Urothelium cell line (cell line): Measurements from ENCODE around the gene FOCAD.

Experiments
- DNase-seq: peaks from one replicate; pipeline ENCODE4 v3.0.0; 2011; ENCODE audit warnings: low spot score, mixed read lengths
- FAIRE-seq: peaks from 2 replicates; lab custom pipeline; 2011; peaks lifted over from hg19 to GRCh38; lab: Jason Lieb, UNC

FOCAD gene

DNA sequence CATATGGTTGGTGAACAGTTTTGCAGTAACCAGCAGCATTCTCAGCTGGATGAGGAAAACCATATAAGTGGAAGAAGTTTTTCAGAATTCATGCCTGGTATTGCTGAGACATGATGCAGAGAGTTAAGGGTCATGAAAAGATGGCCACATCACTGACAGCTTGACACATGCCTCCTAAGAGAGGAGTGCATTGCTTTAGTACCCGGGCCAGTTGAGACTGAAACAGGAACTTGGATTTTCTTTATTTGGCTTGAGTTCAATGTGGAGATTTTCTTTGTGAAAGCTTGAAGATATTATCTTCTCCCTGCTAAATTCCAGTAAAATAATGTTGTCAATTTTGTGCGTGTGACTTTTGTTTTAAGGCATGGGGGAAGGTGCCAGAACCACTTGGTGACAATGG is 311.6 kb downstream of the FOCAD start:
- FAIRE-seq, result no peak
- no peak for DNase-seq

DNA sequence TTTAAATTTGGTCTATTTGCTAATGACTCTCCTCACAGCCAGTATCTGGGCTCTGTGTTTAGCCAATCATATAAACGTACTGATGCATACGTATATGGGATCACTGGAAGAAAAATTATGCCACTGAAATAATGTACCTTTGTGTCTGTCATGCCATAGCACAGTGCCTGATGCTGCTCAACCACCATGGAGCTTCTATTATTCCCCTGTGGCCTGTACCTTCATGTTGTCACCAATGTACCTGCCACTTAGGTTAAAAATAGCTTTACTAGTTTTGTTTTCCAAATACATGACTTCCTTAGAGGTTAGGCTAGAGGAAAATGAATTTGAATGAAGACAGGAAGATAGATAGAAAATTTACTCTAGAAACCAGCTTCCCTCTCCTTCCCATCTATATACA is 312.8 kb downstream of the FOCAD start:
- FAIRE-seq, result no peak

DNA sequence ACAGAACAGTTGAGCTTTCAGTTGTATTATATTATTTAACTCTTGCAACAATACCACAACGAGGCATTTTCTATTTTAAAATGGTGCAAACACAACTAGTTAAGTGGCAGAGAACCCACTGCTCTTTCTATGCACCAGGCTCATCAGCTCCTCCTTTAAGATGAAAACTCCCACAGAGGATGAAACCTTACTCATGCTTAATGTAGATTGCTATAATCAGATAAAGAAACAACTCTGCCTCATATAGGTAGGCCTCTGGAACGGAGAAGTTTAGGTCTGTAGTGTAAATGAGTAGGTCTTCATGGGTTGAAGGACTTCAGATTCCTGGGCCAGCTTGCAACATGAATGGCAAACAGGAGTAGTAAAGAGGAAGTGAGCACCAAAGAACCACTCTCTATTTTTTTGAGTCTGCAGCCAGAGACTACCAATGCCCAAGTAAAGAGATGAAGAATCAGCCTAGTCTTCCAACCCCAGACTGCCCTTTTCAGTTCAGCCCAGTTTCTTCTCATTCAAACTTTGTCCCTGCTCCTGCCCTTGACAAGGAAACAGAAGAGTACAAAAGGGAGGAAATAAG is 313.5 kb downstream of the FOCAD start:
- no peak for DNase-seq
- no peak for FAIRE-seq

More for the DNA sequence above, 312.8 kb downstream of the FOCAD start:
- no peak for DNase-seq

DNA sequence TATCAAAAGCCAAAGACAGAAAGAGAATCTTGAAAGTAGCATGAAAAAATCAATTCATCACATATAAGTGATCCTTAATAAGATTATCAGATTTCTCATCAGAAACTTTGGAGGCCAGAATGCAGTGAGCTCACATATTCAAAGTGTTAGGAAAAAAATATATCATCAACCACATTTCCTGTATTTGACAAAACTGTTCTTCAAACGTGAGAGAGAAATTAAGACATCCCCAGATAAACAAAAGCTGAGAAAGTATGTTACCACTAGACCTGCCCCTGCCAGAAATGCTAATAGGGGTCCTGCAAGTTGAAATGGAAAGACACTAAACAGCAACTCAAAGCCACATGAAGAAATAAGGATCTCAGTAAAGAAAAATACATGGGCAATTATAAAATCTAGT is 317.5 kb downstream of the FOCAD start:
- FAIRE-seq (no peak), DNase-seq (no peak)

GRCh38 chr9:21002040-21002439 is 318.0 kb downstream of the FOCAD start:
- no peak for DNase-seq
- FAIRE-seq, result no peak

- DNase-seq (no peak), FAIRE-seq (no peak)
Observed at GRCh38 chr9:21015129-21015815, 331.2 kb downstream of the FOCAD start.

- FAIRE-seq (no peak), DNase-seq (no peak)
Observed at GRCh38 chr9:21015995-21016394, 331.9 kb downstream of the FOCAD start.

DNA sequence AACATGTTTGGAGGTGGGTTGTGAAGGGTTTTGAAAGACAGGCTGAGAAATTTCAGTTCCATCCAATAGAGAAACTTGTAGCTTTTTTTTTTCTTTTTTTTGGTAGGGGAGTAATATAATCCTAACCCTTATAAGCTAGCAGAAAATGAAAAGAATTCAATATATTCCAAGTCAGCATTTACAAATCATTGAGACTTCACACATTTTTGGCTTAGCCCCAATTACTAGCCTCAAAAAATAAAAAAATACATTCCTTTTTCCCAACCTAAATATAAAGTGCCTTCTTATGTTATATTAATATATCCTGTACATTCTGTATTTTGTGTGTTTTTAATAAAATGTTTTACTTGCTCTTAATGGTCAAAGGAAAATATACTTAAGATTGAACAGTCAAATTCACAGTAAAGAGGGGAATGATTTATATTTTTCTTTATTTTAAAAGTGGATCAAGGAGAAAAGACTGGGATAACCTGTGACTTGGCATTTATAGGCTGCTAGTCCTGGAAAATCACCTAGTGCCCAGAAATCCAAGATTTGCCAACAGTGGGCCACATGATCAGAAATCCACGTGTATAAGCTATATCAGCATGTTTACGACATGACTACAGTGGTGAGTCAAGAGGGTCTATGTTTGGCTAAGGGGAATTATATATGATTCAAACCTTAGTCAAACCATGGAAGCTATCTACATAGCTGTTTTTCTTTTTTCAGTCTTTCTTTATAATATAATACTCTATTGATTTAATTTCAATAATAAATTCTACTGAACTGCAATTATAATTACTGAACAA is 332.8 kb downstream of the FOCAD start:
- FAIRE-seq, result no peak
- no peak for DNase-seq

GRCh38 chr9:21018177-21018576 is 334.1 kb downstream of the FOCAD start:
- no peak for DNase-seq
- no peak for FAIRE-seq

DNA sequence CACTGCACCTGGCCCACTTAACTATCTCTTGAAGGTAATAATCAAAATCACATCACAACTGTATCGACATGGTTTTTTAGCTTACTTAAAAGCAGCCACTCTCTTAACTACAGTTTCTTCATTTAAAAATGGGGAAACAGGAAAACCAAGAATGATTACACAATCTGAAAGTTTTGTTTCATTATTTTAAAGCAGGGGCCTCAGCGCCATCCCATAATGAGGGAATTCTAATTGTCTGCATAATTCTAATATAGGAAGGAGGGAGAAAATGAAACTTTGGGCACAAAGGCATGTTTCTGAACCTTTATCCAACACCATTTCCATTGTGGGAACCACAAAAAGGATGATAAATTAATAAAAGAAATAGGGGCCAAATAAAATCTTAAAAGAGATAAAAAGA is 339.8 kb downstream of the FOCAD start:
- DNase-seq, result no peak
- FAIRE-seq, result no peak

- FAIRE-seq (no peak), DNase-seq (no peak)
Observed at GRCh38 chr9:21027295-21027694, 343.2 kb downstream of the FOCAD start.

GRCh38 chr9:21028466-21028865 is 344.4 kb downstream of the FOCAD start:
- FAIRE-seq (no peak), DNase-seq (no peak)

DNA sequence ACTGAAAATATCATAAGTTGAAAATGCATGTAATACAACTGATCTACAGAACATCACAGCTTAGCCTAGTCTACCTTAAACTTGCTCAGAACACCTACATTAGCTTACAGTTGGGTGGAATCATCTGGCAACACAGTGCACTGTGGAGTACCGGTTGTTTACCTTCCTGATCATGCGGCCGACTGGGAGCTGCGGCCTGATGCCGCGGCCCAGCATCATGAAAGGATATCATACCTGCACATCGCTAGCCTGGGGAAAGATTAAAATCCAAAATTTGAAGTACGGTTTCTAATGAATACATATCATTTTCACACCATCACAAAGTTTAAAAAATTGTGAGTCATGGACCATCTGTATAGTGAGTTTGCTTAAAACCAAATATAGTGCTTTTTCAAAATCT is 345.6 kb downstream of the FOCAD start:
- DNase-seq, result no peak
- FAIRE-seq, result no peak

GRCh38 chr9:21030389-21031035 is 346.5 kb downstream of the FOCAD start:
- FAIRE-seq (no peak), DNase-seq (no peak)

- FAIRE-seq (no peak), DNase-seq (no peak)
Observed at GRCh38 chr9:21031091-21031807, 347.2 kb downstream of the FOCAD start, which contains the start of gene HACD4. HACD4 (minus strand) TSS chr9:21031640; CDS start chr9:21031590, 50 bp downstream.

DNA sequence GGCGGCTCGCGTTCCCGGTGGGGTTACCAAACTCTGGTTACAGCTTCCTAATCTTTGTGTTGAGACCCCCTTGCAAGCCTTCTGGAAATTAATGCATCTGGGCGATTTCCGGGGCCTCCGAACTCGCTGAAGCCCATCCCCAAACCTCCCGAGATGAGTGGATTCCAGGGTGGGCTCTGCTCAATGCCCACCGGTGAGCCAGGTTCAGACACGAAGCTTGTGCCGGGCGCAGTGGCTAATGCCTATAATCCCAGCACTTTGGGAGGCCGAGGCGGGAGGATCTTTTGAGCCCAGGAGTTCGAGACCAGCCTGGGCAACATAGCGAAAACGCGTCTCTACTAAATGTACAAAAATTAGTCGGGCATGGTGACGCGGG is 347.7 kb downstream of the FOCAD start:
- no peak for DNase-seq
- no peak for FAIRE-seq

DNA sequence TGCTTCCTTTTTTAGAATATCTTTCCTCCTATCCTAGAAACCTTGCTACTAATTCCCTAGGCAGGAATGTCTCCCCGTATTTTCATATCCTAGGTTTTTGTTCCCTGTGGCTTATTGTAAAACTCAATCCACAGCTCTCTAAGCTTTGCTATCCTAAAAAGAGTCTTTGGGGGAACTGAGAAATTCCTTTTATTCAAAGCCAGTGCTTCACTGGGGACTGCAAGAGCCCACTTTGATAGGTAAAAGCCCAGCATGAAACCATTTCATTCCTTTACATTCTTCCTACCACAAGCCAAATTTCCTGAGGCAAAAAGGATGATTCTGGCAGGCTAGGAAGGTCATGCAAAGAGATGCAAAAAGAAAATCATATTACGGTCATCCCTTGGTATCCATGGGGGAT is 353.2 kb downstream of the FOCAD start:
- DNase-seq (no peak), FAIRE-seq (no peak)

DNA sequence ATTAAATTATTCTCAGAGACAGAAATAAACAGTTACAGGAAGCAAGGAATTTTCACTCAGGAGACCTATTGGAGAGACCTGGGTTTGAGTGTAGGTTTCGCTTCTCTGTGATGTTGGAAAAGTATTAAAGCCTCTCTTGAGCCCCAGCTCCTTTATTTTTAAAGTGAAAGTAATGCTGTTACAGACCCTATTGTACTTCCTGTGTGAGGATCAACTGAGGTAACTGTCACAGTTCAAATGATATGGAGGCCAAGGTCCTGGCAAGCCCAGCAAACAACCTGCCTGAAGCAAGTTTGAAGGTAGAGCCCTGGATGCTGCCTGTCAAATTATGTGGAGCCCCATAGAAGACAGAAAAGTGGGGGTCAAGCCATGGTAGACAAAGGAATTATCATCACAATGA is 355.2 kb downstream of the FOCAD start:
- DNase-seq (no peak), FAIRE-seq (no peak)

GRCh38 chr9:21042466-21042865 is 358.4 kb downstream of the FOCAD start:
- DNase-seq (no peak), FAIRE-seq (no peak)

- no peak for DNase-seq
- no peak for FAIRE-seq
Observed at GRCh38 chr9:21043841-21044240, 359.8 kb downstream of the FOCAD start.
